Adrenal gland (tissue), 12 donors: ENCODE data around the gene FRMD8. TPM values are rescaled to one million over a fixed set of nuclear protein-coding genes. Genes with fewer than 3 reads are reported as not detected.

Source experiments
- DNase-seq, 7 donors: peaks; one replicate each; pipeline ENCODE4 v3.0.0-alpha.2; 2019 to 2020
- H3K27ac ChIP-seq, 5 donors: fragments of 200-600 bp; sonication (generic) in 4 of 5; 1 replicate in 3 of 5; 2 replicates in 2 of 5; pipeline versions ENCODE4 v1.5.1 to v1.8.0; 2016 to 2020; ENCODE audit warnings: mild to moderate bottlenecking in 1 of 5
- H3K27me3 ChIP-seq: fragments of 200-600 bp; 2 replicates; pipeline ENCODE4 v1.8.0; 2021
- H3K36me3 ChIP-seq, 2 donors: fragments of 200-600 bp; replicated peaks in 1 of 2; 1 replicate in 1 of 2; 2 replicates in 1 of 2; pipeline versions ENCODE4 v1.5.1 to v1.8.0; 2018 to 2022
- H3K4me1 ChIP-seq, 2 donors: fragments of 200-600 bp; replicated peaks in 1 of 2; 1 replicate in 1 of 2; 2 replicates in 1 of 2; pipeline versions ENCODE4 v1.5.1 to v1.8.0; 2018 to 2021
- H3K4me3 ChIP-seq, 4 donors: fragments of 200-600 bp; sonication (generic) in 3 of 4; one replicate each; pipeline ENCODE4 v1.5.1; 2016 to 2018
- H3K9me3 ChIP-seq, 3 donors: fragments of 200-600 bp; sonication (generic) in 1 of 3; replicated peaks in 1 of 3; 1 replicate in 2 of 3; 2 replicates in 1 of 3; pipeline versions ENCODE4 v1.5.1 to v1.8.0; 2016 to 2021
- CTCF ChIP-seq, 6 experiments: fragments of 450-650 bp in 4 of 6; fragments of 200-600 bp in 2 of 6; sonication (generic) in 1 of 6; IDR thresholded peaks; 1 replicate in 5 of 6; 2 replicates in 1 of 6; pipeline versions ENCODE4 v1.5.1 to v1.8.0; 2016 to 2021; ENCODE audit warnings: antibody characterized with exemption in 6 of 6, mild to moderate bottlenecking in 2 of 6, moderate library complexity in 1 of 6
- POLR2A ChIP-seq, 2 donors: fragments of 450-650 bp; IDR thresholded peaks; one replicate each; pipeline ENCODE4 v1.6.1; 2017; ENCODE audit warnings: antibody characterized with exemption in 2 of 2, mild to moderate bottlenecking in 2 of 2, moderate library complexity in 1 of 2
- WGBS, 4 donors: extraction: QIAGEN DNeasy Blood & Tissue Kit in 2 of 4; methylation state at CpG; one replicate each; pipeline versions ENCODE4 v1.1.5 to v1.1.7; 2013 to 2017; 5-methylcytosine and 5-hydroxymethylcytosine counted together
- intact Hi-C, 2 donors: fragments of 100-400 bp; cut with DNase I; formaldehyde crosslinking; loops; one replicate each; pipeline versions ENCODE4 v1.14.1 to v1.15.0; 2022 to 2023
- polyA plus RNA-seq, 3 donors: library from polyadenylated mRNA; stranded (reverse); fragments of 200-250 nt in 2 of 3; fragments of 350-450 nt in 1 of 3; fragmentation: Illumina TruSeq in 1 of 3; extraction: RNeasy Lipid Tissue Mini Kit (QIAGEN cat#74804) in 1 of 3; gene quantifications; one replicate each; pipeline ENCODE4 v1.2.3, GENCODE V29; 2013 to 2014
- total RNA-seq, 9 donors: library from RNA; depleted of rRNA in 4 of 9; stranded (reverse); fragments of >200 nt in 4 of 9; fragments of 120-200 nt in 1 of 9; fragmentation: NEBNext Ultra II Directional in 1 of 9; extraction: Animal tissue kit (Norgen Biotek cat#: 25700) in 1 of 9; gene quantifications; one replicate each; pipeline versions ENCODE4 v1.1.0 to v1.2.4, GENCODE V29; 2013 to 2023
- donor health status: healthy with polysubstance abuse.
- donor health status: Bipolar disorder and iron deficiency.
- donor health status: DM: yes; HTN: yes; CAD: no.
- donor health status: DM: no; HTN: no; CAD: no.
- donor health status: DM: no; HTN: no; CAD: no.
- donor health status: DM: yes; HTN: yes; CAD: no.

The FRMD8 gene
- total and polyA plus RNA-seq, 12 donors: 5.3 to 52.1 (median 33.9) TPM

DNA sequence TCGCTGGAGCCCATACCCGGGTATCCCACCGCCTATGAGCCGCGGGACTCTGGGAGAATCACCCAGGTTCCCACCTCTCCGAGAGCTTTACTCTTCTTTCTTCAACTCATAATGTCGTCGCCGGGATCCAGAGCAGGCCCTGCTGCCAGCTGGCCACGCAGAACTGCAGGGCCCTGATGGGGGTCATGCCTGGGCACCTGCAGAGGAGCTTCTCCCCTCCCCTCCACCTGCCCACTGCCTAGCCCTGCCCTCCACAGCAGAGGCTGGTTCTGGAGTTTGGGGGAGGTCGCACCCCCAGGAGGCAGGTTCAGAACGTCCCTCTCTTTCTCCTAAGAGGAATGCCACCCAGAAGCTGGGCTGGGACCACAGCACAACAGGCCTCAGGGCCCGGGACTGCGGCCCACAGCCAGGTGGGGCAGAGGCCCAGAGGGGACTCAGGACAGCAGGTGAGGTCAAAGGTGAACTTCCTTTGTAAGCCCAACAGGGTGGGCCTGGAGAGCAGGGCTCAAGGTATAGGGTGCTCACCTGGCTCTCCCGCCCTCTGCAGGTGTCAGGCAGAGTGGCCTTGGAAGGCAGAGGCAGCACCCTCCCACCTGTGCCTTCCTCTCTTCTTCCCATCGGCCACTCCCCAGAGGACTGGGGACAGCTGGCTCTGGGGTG, 5.8 kb upstream of the FRMD8 start:
- Histone ChIP-seq H3K27me3 (no peaks in the 10 kb centered on the region), H3K4me3 (no peak overlapping the region), H3K27ac (peak overlapping the region in 2 of 5 donors; percentile 95 to 97), H3K9me3 (no peaks in the 10 kb centered on the region), H3K4me1 (peaks cover 22 to 43% of the 10 kb centered on the region in 2 donors), H3K36me3 (no peaks in the 10 kb centered on the region)
- 91 to 94% (median 92%) methylated on average over 9 to 16 of the region's 16 CpGs for WGBS, 4 donors
- TF ChIP-seq CTCF (IDR thresholded peaks at IDR 0.05) (no peak), POLR2A (IDR thresholded peaks at IDR 0.05) (no peak)
- intact Hi-C loops: no loop called here
- DNase-seq: no peak

DNA sequence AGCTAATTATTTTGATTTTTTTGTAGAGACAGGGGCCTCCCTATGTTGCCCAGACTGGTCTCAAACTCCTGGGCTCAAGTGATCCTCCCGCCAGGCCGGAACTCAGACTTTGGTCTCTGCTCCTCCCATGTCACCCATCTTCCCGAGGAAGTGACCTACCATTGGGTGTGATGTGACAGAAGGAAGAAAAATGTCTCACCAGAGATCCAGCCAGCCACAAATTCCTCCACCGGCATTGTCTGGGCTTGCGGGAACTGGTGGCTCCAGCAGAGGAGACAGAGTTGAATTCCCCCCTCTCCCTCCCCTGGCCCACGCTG, 4.8 kb upstream of the FRMD8 start:
- peak in 2 of 7 donors; percentile 83 to 92 for DNase-seq
- TF ChIP-seq CTCF (IDR thresholded peaks at IDR 0.05) (no peak), POLR2A (IDR thresholded peaks at IDR 0.05) (peak in 1 of 2 donors; percentile 36)
- no peaks in the 10 kb centered on the region for H3K9me3 ChIP-seq
- H3K36me3 ChIP-seq: no peaks in the 10 kb centered on the region
- no peaks in the 10 kb centered on the region for H3K27me3 ChIP-seq
- peak overlapping the region; percentile 74 to 97 (median 91) for H3K27ac ChIP-seq
- WGBS, 4 donors: 2 to 5% (median 4%) methylated on average over 4 to 6 of the region's 6 CpGs
- H3K4me1 ChIP-seq: peaks cover 29 to 50% of the 10 kb centered on the region in 2 donors
- peak overlapping the region in 2 of 4 donors; percentile 6 to 36 for H3K4me3 ChIP-seq
- intact Hi-C loops: no loop called here

DNA sequence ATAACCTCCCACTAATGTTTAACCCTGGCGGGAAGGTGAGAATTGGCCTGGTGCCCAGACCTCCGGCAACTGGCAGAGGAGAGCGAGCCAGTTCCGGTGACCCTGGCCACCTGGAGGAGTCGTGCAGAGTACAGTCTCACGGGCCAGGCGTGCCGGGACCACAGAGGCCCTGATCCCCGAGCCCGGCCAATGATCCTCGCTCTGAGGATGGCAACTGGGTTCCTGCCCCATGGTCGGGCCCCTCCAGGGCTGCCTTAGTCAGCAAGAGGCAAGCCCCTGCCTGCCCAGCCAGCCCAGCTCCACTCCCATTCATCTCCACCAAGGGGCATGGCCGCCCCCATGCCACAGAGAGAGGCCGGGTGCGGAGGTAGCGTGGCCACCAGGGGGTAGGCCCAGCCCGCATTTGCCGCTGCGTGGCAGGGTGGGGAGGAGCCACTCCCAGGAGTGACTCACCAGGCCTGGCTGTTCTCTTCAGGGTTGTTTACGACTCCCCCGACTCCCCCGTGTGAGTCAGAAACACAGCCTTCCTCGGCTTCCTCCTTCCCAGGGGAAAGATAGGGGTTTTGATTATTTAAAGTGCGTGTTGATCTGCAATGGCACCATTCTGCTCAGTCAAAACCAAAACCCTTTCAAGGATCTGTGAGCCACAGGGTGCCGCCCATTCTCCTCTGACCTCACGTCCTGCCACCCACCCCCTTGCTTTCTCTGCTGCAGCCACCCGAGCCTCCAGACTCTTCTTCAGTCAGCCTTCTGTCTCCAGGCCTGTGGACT, 4.2 kb upstream of the FRMD8 start, which contains the start of gene SLC25A45:
SLC25A45 (minus strand) TSS at position 614 of the 771 bp plus-strand sequence. CDS start 695 bp downstream, outside the sequence.
- Histone ChIP-seq H3K4me3 (peak within 1 kb of the TSS in 2 of 4 donors; percentile 8 to 36), H3K27ac (peak within 1 kb of the TSS; percentile 74 to 97 (median 91)), H3K36me3 (no peaks in the 10 kb centered on the region), H3K9me3 (no peaks in the 10 kb centered on the region), H3K4me1 (peaks cover 32 to 54% of the 10 kb centered on the region in 2 donors), H3K27me3 (no peaks in the 10 kb centered on the region)
- TF ChIP-seq POLR2A (IDR thresholded peaks at IDR 0.05) (peak; percentile 31 to 84), CTCF (IDR thresholded peaks at IDR 0.05) (peak; percentile 50 to 98 (median 96))
- intact Hi-C loops: no loop called here
- 0% methylated on average over 3 to 27 of the region's 27 CpGs for WGBS, 4 donors
- DNase-seq: peak; percentile 92 to 98 (median 97)

GRCh38 chr11:65382804-65383368, 3.6 kb upstream of the FRMD8 start:
- no peaks in the 10 kb centered on the region for H3K9me3 ChIP-seq
- 6 to 15% (median 12%) methylated on average over 10 to 12 of the region's 12 CpGs for WGBS, 4 donors
- peak overlapping the region; percentile 74 to 97 (median 91) for H3K27ac ChIP-seq
- no peaks in the 10 kb centered on the region for H3K27me3 ChIP-seq
- DNase-seq: peak in 5 of 7 donors; percentile 87 to 95 (median 93)
- intact Hi-C loops: no loop called here
- H3K36me3 ChIP-seq: no peaks in the 10 kb centered on the region
- H3K4me1 ChIP-seq: peaks cover 39 to 61% of the 10 kb centered on the region in 2 donors
- peak overlapping the region in 2 of 4 donors; percentile 8 to 35 for H3K4me3 ChIP-seq
- TF ChIP-seq CTCF (IDR thresholded peaks at IDR 0.05): no peak
- TF ChIP-seq POLR2A (IDR thresholded peaks at IDR 0.05): no peak
